K562 (cell line): Measurements from ENCODE around the gene RAB7A. TPM values are rescaled to one million over a fixed set of nuclear protein-coding genes. Genes with fewer than 3 reads are reported as not detected.

Experiments
- ATAC-seq: fragments of 200-7000 bp; cut with Tn5 transposase; 3 replicates; pipeline ENCODE4 v1.9.1; 2020; ENCODE audit warnings: moderate library complexity
- BruUV-seq: library from RNA; stranded (reverse); fragments of 400-500 nt; replicated peaks from 2 replicates; lab custom pipeline; 2021; lab: Mats Ljungman, UMichigan
- CTCF ChIA-PET: fragments of 300-600 bp; formaldehyde crosslinking; extraction: SDS; loops from one replicate; lab custom pipeline; 2021; ENCODE audit warnings: low intra/inter-chr PET ratio; lab: Yijun Ruan, JAX
- POLR2A ChIA-PET: fragments of 300-600, 350-650 bp; sonication (Branson Sonifier 250); formaldehyde crosslinking; extraction: SDS; loops from one replicate; lab custom pipeline; 2021; ENCODE audit warnings: antibody characterized with exemption, inconsistent platforms; lab: Yijun Ruan, JAX
- DNase-seq, 4 experiments: peaks; one replicate each; pipeline versions ENCODE4 v3.0.0 to v3.0.0-alpha.2; 2011 to 2018; ENCODE audit warnings: low spot score in 3 of 4, mixed read lengths in 3 of 4; ENCODE audit errors: extremely low read depth in 1 of 4
- FAIRE-seq: peaks from 2 replicates; lab custom pipeline; 2011; peaks lifted over from hg19 to GRCh38; lab: Jason Lieb, UNC
- H2AFZ ChIP-seq: 2 replicates; pipeline ENCODE4 v1.6.0; 2011; ENCODE audit warnings: low read depth, low read length, control low read depth, inconsistent platforms
- H3K27ac ChIP-seq: fragments of 200-600 bp; 3 replicates; pipeline ENCODE4 v1.8.0; 2011; ENCODE audit warnings: low read depth, mild to moderate bottlenecking, control low read depth, inconsistent platforms, low read length, moderate library complexity, mixed read lengths; ENCODE audit errors: extremely low read depth
- H3K27me3 ChIP-seq, 2 experiments: fragments of 300-600 bp in 1 of 2; 2 replicates in 1 of 2; 3 replicates in 1 of 2; pipeline versions ENCODE4 v1.6.0 to v1.8.0; 2011; ENCODE audit warnings: inconsistent platforms in 2 of 2, low read length in 2 of 2, mild to moderate bottlenecking in 1 of 2, mixed read lengths in 1 of 2, moderate library complexity in 1 of 2; ENCODE audit not compliant: control insufficient read depth in 2 of 2, insufficient read depth in 2 of 2
- H3K36me3 ChIP-seq: fragments of 300-600 bp; 3 replicates; pipeline ENCODE4 v1.8.0; 2011; ENCODE audit warnings: mild to moderate bottlenecking, low read length, inconsistent platforms; ENCODE audit not compliant: control insufficient read depth, insufficient read depth
- H3K4me1 ChIP-seq, 2 experiments: fragments of 200-600 bp in 1 of 2; replicated peaks in 1 of 2; 2 replicates in 1 of 2; 3 replicates in 1 of 2; pipeline versions ENCODE4 v1.5.1 to v1.8.0; 2011; ENCODE audit warnings: inconsistent platforms in 2 of 2, low read length in 2 of 2, mild to moderate bottlenecking in 1 of 2, mixed read lengths in 1 of 2, moderate library complexity in 1 of 2; ENCODE audit not compliant: control insufficient read depth in 2 of 2, insufficient read depth in 2 of 2
- H3K4me2 ChIP-seq: 2 replicates; pipeline ENCODE4 v1.6.1; 2011; ENCODE audit warnings: low read length, control low read depth, inconsistent platforms, mixed read lengths; ENCODE audit not compliant: insufficient read depth
- H3K4me3 ChIP-seq: fragments of 200-600 bp; sonication (generic), shearing (Covaris generic); 2 replicates; pipeline ENCODE4 v1.5.1; 2016; ENCODE audit warnings: control low read depth, inconsistent platforms
- H3K79me2 ChIP-seq: fragments of 200-600 bp; 3 replicates; pipeline ENCODE4 v1.8.0; 2011; ENCODE audit warnings: low read length, inconsistent platforms; ENCODE audit not compliant: control insufficient read depth, insufficient read depth
- H3K9ac ChIP-seq, 2 experiments: 2 replicates each; pipeline versions ENCODE4 v1.6.0 to v1.6.1; 2011; ENCODE audit warnings: low read depth in 2 of 2, low read length in 2 of 2, control low read depth in 1 of 2, inconsistent platforms in 1 of 2, mild to moderate bottlenecking in 1 of 2, mixed read lengths in 1 of 2; ENCODE audit not compliant: insufficient read depth in 1 of 2
- H3K9me1 ChIP-seq: one replicate; pipeline ENCODE4 v1.6.0; 2011; ENCODE audit warnings: inconsistent platforms, mild to moderate bottlenecking, low read length, moderate library complexity; ENCODE audit not compliant: control insufficient read depth, insufficient read depth
- H3K9me3 ChIP-seq: replicated peaks from 2 replicates; pipeline ENCODE4 v1.5.1; 2011; ENCODE audit warnings: low read depth, low read length, inconsistent platforms; ENCODE audit not compliant: control insufficient read depth, insufficient read depth
- H4K20me1 ChIP-seq: replicated peaks from 2 replicates; pipeline ENCODE4 v1.6.1; 2011; ENCODE audit warnings: low read length, inconsistent platforms, mixed read lengths; ENCODE audit not compliant: control insufficient read depth, insufficient read depth
- ARNT ChIP-seq, 2 experiments: fragments of 450-650 bp; IDR thresholded peaks; 2 replicates each; pipeline ENCODE4 v1.6.1; 2016; ENCODE audit warnings: mild to moderate bottlenecking in 1 of 2
- E2F4 ChIP-seq: sonication (generic); formaldehyde crosslinking; IDR thresholded peaks from 2 replicates; pipeline ENCODE4 v1.8.0; 2022; ENCODE audit warnings: mild to moderate bottlenecking, low read depth, missing genetic modification reagents
- ERF ChIP-seq: fragments of 450-650 bp; formaldehyde crosslinking; IDR thresholded peaks from 2 replicates; pipeline ENCODE4 v1.4.0; 2020; ENCODE audit warnings: mild to moderate bottlenecking, mixed read lengths
- FOXK1 ChIP-seq: sonication (generic); formaldehyde crosslinking; IDR thresholded peaks from 2 replicates; pipeline ENCODE4 v1.8.0; 2022; ENCODE audit warnings: missing genetic modification reagents, mild to moderate bottlenecking, borderline replicate concordance
- GABPB2 ChIP-seq: fragments of 250-450 bp; sonication (Bioruptor Pico); conservative IDR thresholded peaks from 2 replicates; pipeline ENCODE4 v1.5.1; 2021; ENCODE audit warnings: mild to moderate bottlenecking
- GTF2E2 ChIP-seq: fragments of 200-800 bp; sonication (Bioruptor generic); IDR thresholded peaks from 2 replicates; pipeline ENCODE4 v1.6.1; 2016; ENCODE audit warnings: missing genetic modification characterization, missing compliant biosample characterization
- HBP1 ChIP-seq: fragments of 450-650 bp; formaldehyde crosslinking; IDR thresholded peaks from 2 replicates; pipeline ENCODE4 v1.4.0; 2022; ENCODE audit warnings: missing genetic modification characterization
- KAT7 ChIP-seq: sonication (generic); formaldehyde crosslinking; IDR thresholded peaks from 2 replicates; pipeline ENCODE4 v1.8.0; 2022; ENCODE audit warnings: missing genetic modification reagents, mild to moderate bottlenecking, borderline replicate concordance
- KDM1A ChIP-seq, 2 experiments: fragments of 450-650 bp; IDR thresholded peaks; 2 replicates each; pipeline ENCODE4 v1.6.1; 2016; ENCODE audit warnings: mild to moderate bottlenecking in 2 of 2
- KDM4B ChIP-seq, 2 experiments: fragments of 450-650 bp in 1 of 2; sonication (generic) in 1 of 2; IDR thresholded peaks; 2 replicates each; pipeline ENCODE4 v1.6.1; 2016 to 2017; ENCODE audit warnings: borderline replicate concordance in 2 of 2, antibody characterized with exemption in 1 of 2, low read depth in 1 of 2, mild to moderate bottlenecking in 1 of 2
- MAFG ChIP-seq: fragments of 450-650 bp; conservative IDR thresholded peaks from 2 replicates; pipeline ENCODE4 v1.6.1; 2016; ENCODE audit warnings: missing genetic modification characterization, missing compliant biosample characterization
- NUFIP1 ChIP-seq: fragments of 450-650 bp; IDR thresholded peaks from 2 replicates; pipeline ENCODE4 v1.6.1; 2018; ENCODE audit not compliant: partially characterized antibody
- PATZ1 ChIP-seq: fragments of 250-450 bp; sonication (Bioruptor Pico); IDR thresholded peaks from 2 replicates; pipeline ENCODE4 v1.5.0; 2020; ENCODE audit warnings: mild to moderate bottlenecking, borderline replicate concordance
- PCBP1 ChIP-seq: fragments of 200-400 bp; formaldehyde crosslinking; IDR thresholded peaks from 2 replicates; pipeline ENCODE4 v1.6.1; 2018; ENCODE audit warnings: mild to moderate bottlenecking, low read depth, low read length; ENCODE audit not compliant: poor library complexity, severe bottlenecking
- SMAD2 ChIP-seq: fragments of 150-350 bp; IDR thresholded peaks from 2 replicates; pipeline ENCODE4 v1.6.1; 2014; ENCODE audit warnings: low read depth, mild to moderate bottlenecking, low read length
- SUPT5H ChIP-seq: fragments of 450-650 bp; IDR thresholded peaks from 2 replicates; pipeline ENCODE4 v1.6.1; 2016
- WGBS: fragments of 100-300 bp; shearing (Covaris generic); methylation state at CpG from one replicate; pipeline ENCODE4 v1.1.6; 2016; ENCODE audit warnings: low coverage, mixed read lengths; ENCODE audit not compliant: insufficient coverage; ENCODE audit errors: missing lambda C conversion rate; 5-methylcytosine and 5-hydroxymethylcytosine counted together
- in situ Hi-C: fragments of 300-500 bp; cut with MboI; formaldehyde crosslinking; loops from 4 replicates; pipeline ENCODE4 v1.15.0; 2018; ENCODE audit warnings: inconsistent platforms, mixed read lengths
- intact Hi-C: fragments of 100-400 bp; cut with micrococcal nuclease; formaldehyde crosslinking; loops from 2 replicates; pipeline ENCODE4 v1.14.2; 2022
- polyA plus RNA-seq, 8 experiments: library from polyadenylated mRNA; depleted of rRNA in 4 of 8; stranded (reverse) in 5 of 8; unstranded in 3 of 8; fragments of >200 nt; fragmentation: Nextera tagmentation in 2 of 8; fragmentation: Illumina TruSeq in 1 of 8; extraction: Ambion mirVana in 2 of 8; extraction: Trizol in 1 of 8; gene quantifications; 2 replicates each; pipeline versions ENCODE4 v1.2.1 to v1.2.3, GENCODE V29; 2011 to 2014; ENCODE audit warnings: inconsistent platforms in 1 of 8, missing spikeins in 1 of 8
- total RNA-seq, 7 experiments: library from RNA; depleted of rRNA in 6 of 7; stranded (reverse); fragments of >200 nt in 6 of 7; fragmentation: Illumina TruSeq in 2 of 7; extraction: Trizol in 2 of 7; gene quantifications; 2 replicates each; pipeline versions ENCODE4 v1.2.1 to v1.2.3, GENCODE V29; 2011 to 2021; ENCODE audit warnings: low replicate concordance in 1 of 7

The RAB7A gene
- total and polyA plus RNA-seq, 9 of the 15 experiments (the other 6 are each of a cell fraction or from before 2014, with no cell fraction given), result 30.9 to 204 (median 72.8) TPM

GRCh38 chr3:128742821-128743594, 17.0 kb downstream of the RAB7A start:
- ATAC-seq (no peak), DNase-seq (no peak), FAIRE-seq (no peak)
- ChIA-PET CTCF (no interaction called here), POLR2A (interaction anchor here (0.7 to 1.5 kb wide), 2 partner anchors 12 to 53 kb away, joined by 3 to 8 read pairs; no protein-coding TSS in a partner anchor)
- Histone ChIP-seq H3K79me2 (peaks cover 87% of the 10 kb centered on the region), H3K9me3 (peaks cover 1% of the 10 kb centered on the region; the same call in 1 of the 2 replicates), H3K27ac (no peak overlapping the region), H3K9ac (no peak overlapping the region), H3K36me3 (peaks cover 46% of the 10 kb centered on the region; the same call in 2 of the 3 replicates), H3K9me1 (no peaks in the 10 kb centered on the region), H3K27me3 (no peaks in the 10 kb centered on the region), H3K4me1 (peaks cover 0 to 4% of the 10 kb centered on the region in 2 experiments; a peak in 1 of 5 replicates), H3K4me3 (no peak overlapping the region), H3K4me2 (no peak overlapping the region), H4K20me1 (no peaks in the 10 kb centered on the region), H2AFZ (no peak overlapping the region)
- intact Hi-C loops, result no loop called here
- no TSS peak for BruUV-seq
- 96% methylated on average over 19 of the region's 38 CpGs for WGBS
- in situ Hi-C loops, result no loop called here
- TF ChIP-seq GABPB2 (CRISPR knock-in tag) (no peak), KDM4B (IDR thresholded peaks at IDR 0.05; ENCODE audit: borderline replicate concordance in 2 of 2, low read depth in 1 of 2) (no peak), E2F4 (CRISPR knock-in tag) (no peak), GTF2E2 (tag) (no peak), ERF (CRISPR knock-in tag) (no peak), PATZ1 (CRISPR knock-in tag) (no peak), MAFG (no peak), NUFIP1 (no peak), PCBP1 (no peak), SUPT5H (no peak), FOXK1 (CRISPR knock-in tag) (no peak), KDM1A (IDR thresholded peaks at IDR 0.05) (no peak), SMAD2 (no peak), HBP1 (CRISPR knock-in tag) (no peak), KAT7 (CRISPR knock-in tag) (no peak), ARNT (IDR thresholded peaks at IDR 0.05) (no peak)
